Measurements from ENCODE around the gene GPR137B.

DNA sequence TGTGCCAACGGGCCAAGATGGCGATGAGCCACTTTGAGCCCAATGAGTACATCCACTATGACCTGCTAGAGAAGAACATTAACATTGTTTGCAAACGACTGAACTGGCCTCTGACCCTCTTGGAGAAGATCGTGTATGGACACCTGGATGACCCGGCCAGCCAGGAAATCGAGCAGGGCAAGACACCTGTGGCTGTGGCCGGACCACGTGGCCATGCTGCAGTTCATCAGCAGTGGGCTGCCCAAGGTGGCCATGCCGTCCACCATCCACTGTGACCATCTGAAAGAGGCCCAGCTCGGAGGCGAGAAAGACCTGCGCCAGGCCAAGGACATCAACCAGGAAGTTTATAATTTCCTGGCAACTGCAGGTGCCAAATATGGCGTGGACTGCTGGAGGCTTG is 32.2 kb upstream of the GPR137B start:
- no peak for TF ChIP-seq POLR2AphosphoS5 (IDR thresholded peaks at IDR 0.05; ENCODE audit: low read depth, low read length)
- TF ChIP-seq, protein P1, sequence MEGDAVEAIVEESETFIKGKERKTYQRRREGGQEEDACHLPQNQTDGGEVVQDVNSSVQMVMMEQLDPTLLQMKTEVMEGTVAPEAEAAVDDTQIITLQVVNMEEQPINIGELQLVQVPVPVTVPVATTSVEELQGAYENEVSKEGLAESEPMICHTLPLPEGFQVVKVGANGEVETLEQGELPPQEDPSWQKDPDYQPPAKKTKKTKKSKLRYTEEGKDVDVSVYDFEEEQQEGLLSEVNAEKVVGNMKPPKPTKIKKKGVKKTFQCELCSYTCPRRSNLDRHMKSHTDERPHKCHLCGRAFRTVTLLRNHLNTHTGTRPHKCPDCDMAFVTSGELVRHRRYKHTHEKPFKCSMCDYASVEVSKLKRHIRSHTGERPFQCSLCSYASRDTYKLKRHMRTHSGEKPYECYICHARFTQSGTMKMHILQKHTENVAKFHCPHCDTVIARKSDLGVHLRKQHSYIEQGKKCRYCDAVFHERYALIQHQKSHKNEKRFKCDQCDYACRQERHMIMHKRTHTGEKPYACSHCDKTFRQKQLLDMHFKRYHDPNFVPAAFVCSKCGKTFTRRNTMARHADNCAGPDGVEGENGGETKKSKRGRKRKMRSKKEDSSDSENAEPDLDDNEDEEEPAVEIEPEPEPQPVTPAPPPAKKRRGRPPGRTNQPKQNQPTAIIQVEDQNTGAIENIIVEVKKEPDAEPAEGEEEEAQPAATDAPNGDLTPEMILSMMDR (IDR thresholded peaks at IDR 0.05 in 2 of 3, conservative IDR thresholded peaks at IDR 0.05 in 1 of 3; ENCODE audit: borderline replicate concordance in 1 of 3, insufficient read depth in 1 of 3, low read depth in 2 of 3, low read length in 2 of 3) = no peak
- TF ChIP-seq, protein P2, sequence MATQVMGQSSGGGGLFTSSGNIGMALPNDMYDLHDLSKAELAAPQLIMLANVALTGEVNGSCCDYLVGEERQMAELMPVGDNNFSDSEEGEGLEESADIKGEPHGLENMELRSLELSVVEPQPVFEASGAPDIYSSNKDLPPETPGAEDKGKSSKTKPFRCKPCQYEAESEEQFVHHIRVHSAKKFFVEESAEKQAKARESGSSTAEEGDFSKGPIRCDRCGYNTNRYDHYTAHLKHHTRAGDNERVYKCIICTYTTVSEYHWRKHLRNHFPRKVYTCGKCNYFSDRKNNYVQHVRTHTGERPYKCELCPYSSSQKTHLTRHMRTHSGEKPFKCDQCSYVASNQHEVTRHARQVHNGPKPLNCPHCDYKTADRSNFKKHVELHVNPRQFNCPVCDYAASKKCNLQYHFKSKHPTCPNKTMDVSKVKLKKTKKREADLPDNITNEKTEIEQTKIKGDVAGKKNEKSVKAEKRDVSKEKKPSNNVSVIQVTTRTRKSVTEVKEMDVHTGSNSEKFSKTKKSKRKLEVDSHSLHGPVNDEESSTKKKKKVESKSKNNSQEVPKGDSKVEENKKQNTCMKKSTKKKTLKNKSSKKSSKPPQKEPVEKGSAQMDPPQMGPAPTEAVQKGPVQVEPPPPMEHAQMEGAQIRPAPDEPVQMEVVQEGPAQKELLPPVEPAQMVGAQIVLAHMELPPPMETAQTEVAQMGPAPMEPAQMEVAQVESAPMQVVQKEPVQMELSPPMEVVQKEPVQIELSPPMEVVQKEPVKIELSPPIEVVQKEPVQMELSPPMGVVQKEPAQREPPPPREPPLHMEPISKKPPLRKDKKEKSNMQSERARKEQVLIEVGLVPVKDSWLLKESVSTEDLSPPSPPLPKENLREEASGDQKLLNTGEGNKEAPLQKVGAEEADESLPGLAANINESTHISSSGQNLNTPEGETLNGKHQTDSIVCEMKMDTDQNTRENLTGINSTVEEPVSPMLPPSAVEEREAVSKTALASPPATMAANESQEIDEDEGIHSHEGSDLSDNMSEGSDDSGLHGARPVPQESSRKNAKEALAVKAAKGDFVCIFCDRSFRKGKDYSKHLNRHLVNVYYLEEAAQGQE (IDR thresholded peaks at IDR 0.05; ENCODE audit: low read depth) = no peak

Measured in HCT116 (cell line).